ENCODE measurements around the gene IFT27. TPM values are rescaled to one million over a fixed set of nuclear protein-coding genes. Genes with fewer than 3 reads are reported as not detected.
A peak's percentile ranks its signal among the peaks of the same experiment; 100 is the strongest.

Gene IFT27
- total RNA-seq, 1 experiment from 2014 or later = 19.9 TPM

DNA sequence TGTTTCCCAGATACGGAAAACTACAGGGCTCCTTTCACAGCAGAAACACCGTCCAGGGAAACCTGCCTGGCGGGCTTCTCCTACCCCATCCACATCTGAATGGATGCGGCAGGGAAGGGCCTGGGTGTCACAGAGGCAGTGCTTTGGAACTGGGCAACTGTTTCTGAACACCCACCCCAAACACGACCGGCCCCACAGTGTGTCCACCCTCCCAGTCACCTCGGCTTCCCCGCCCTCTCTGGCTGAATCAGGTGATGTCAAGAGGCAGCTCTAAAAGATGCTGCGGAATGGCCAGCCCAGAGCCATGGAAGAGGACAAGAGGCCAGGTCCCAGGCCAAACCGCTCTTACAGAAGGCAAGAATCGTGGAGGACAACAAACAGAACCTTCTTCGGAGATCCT lies 22.0 kb downstream of the IFT27 start:
- intact Hi-C loops (cut with micrococcal nuclease) = no loop called here
- H3K27me3 ChIP-seq (ENCODE audit: low read length) = no peaks in the 10 kb centered on the region
- POLR2A ChIA-PET (ENCODE audit: unreplicated experiment) = no interaction called here

DNA sequence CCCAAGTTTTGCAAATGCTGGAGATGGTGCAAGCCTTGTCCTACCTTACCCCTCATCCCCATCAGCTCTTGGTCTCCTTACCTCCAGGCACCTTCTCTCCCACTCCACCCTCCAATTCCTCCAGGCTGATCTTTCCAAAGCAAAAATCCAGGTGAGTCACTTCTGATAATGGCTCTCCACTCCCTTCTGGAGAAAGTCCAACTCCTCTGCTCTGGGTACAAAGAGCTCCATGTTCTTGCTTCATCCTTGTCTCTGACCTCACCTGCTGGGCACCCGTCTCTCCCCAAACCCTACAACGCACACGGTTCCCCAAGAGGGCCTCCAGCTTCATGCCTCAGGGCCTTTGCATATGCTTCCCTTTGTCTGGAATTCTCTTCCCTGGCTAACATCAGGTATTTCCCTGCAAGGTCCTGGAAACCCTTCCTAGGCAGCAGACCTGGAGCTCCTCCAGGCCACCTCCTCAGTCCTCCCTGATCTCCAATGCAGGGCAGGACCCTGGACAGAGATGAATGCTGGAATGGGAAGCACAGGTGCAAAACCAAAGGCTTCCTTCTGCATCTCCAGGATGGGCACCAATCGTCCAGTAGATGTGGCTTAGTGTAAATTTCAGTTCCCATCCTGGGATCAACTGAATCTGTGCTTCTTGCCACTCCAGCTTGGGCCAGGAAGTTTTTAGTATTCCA lies 22.7 kb downstream of the IFT27 start:
- CTCF ChIA-PET = no interaction called here
- TF ChIP-seq EZH2 (IDR thresholded peaks at IDR 0.05; ENCODE audit: low read length, unreplicated experiment) = no peak
- TF ChIP-seq, protein P1, sequence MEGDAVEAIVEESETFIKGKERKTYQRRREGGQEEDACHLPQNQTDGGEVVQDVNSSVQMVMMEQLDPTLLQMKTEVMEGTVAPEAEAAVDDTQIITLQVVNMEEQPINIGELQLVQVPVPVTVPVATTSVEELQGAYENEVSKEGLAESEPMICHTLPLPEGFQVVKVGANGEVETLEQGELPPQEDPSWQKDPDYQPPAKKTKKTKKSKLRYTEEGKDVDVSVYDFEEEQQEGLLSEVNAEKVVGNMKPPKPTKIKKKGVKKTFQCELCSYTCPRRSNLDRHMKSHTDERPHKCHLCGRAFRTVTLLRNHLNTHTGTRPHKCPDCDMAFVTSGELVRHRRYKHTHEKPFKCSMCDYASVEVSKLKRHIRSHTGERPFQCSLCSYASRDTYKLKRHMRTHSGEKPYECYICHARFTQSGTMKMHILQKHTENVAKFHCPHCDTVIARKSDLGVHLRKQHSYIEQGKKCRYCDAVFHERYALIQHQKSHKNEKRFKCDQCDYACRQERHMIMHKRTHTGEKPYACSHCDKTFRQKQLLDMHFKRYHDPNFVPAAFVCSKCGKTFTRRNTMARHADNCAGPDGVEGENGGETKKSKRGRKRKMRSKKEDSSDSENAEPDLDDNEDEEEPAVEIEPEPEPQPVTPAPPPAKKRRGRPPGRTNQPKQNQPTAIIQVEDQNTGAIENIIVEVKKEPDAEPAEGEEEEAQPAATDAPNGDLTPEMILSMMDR (conservative IDR thresholded peaks at IDR 0.05; ENCODE audit: low read depth, low read length) = no peak
- Histone ChIP-seq H3K4me1 (ENCODE audit: insufficient read depth, low read length) (no peaks in the 10 kb centered on the region), H3K4me3 (ENCODE audit: low read length) (no peak overlapping the region), H2AFZ (ENCODE audit: low read length) (no peak overlapping the region), H3K27ac (ENCODE audit: low read length) (no peak overlapping the region), H3K79me2 (ENCODE audit: low read length) (no peaks in the 10 kb centered on the region), H3K9ac (ENCODE audit: low read length) (no peak overlapping the region), H3K4me2 (ENCODE audit: low read length) (no peak overlapping the region), H3K9me3 (ENCODE audit: low read length) (no peaks in the 10 kb centered on the region), H3K27me3 (ENCODE audit: low read length) (no peaks in the 10 kb centered on the region), H3F3A (ENCODE audit: low read length, unreplicated experiment) (no peaks in the 10 kb centered on the region), H4K20me1 (ENCODE audit: low read length) (no peaks in the 10 kb centered on the region), H3K36me3 (ENCODE audit: low read depth, low read length) (no peaks in the 10 kb centered on the region), H3K9me2 (replicated peaks; ENCODE audit: low read length) (no peaks in the 10 kb centered on the region)
- BruUV-seq (replicated peaks) = no TSS peak
- POLR2A ChIA-PET (ENCODE audit: unreplicated experiment) = no interaction called here
- ATAC-seq = no peak
- peak; percentile 33 for DNase-seq
- intact Hi-C loops (cut with micrococcal nuclease) = no loop called here

More for the DNA sequence above, 22.0 kb downstream of the IFT27 start:
- no peaks in the 10 kb centered on the region for H3K9me2 ChIP-seq (replicated peaks; ENCODE audit: low read length)
- CTCF ChIA-PET = no interaction called here
- no peak overlapping the region for H3K27ac ChIP-seq (ENCODE audit: low read length)
- no peaks in the 10 kb centered on the region for H3K9me3 ChIP-seq (ENCODE audit: low read length)
- BruUV-seq (replicated peaks) = no TSS peak
- H4K20me1 ChIP-seq (ENCODE audit: low read length) = no peaks in the 10 kb centered on the region
- DNase-seq = no peak
- H3K4me3 ChIP-seq (ENCODE audit: low read length) = no peak overlapping the region
- H3K36me3 ChIP-seq (ENCODE audit: low read depth, low read length) = no peaks in the 10 kb centered on the region
- no peak overlapping the region for H3K4me2 ChIP-seq (ENCODE audit: low read length)
- H3F3A ChIP-seq (ENCODE audit: low read length, unreplicated experiment) = no peaks in the 10 kb centered on the region
- TF ChIP-seq, protein P1 (conservative IDR thresholded peaks at IDR 0.05; ENCODE audit: low read depth, low read length) = no peak
- TF ChIP-seq EZH2phosphoT487 (IDR thresholded peaks at IDR 0.05; ENCODE audit: borderline replicate concordance, low read length) (no peak), EZH2 (IDR thresholded peaks at IDR 0.05; ENCODE audit: low read length, unreplicated experiment) (no peak)
- no peak overlapping the region for H3K9ac ChIP-seq (ENCODE audit: low read length)
- no peaks in the 10 kb centered on the region for H3K79me2 ChIP-seq (ENCODE audit: low read length)
- no peak for ATAC-seq
- H2AFZ ChIP-seq (ENCODE audit: low read length) = no peak overlapping the region
- no peaks in the 10 kb centered on the region for H3K4me1 ChIP-seq (ENCODE audit: insufficient read depth, low read length)

DNA sequence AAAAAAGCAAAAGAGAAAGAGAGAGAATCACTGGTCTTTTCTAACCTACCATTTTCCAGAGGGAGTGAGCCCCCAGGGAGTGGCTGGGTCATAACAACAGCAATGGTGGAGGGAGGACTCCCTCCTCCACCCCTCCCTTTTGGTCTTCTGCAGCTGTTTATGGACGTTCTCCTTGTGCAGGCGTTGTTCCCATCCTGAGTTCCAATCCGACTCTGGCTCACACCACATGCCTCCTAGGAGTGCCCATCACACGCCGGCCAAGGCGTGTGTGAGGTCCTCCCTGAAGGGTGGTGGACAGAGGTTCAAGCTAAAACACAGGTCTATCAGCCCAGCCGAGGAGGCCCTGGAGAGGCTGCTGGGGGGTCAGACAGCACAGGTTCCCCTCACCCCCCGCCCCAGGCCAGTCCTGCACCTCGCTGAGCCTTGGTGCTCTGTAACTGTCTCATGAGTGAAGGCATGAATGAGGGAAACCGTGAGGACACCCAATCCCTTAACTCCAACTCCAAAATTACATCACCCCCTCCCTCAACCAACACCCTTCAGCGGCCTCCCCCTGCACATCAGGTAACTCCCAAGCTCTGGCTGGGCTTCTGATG lies 29.4 kb downstream of the IFT27 start:
- Histone ChIP-seq H3K27ac (ENCODE audit: low read length) (no peak overlapping the region), H3K4me1 (ENCODE audit: insufficient read depth, low read length) (no peaks in the 10 kb centered on the region), H3K4me3 (ENCODE audit: low read length) (no peak overlapping the region), H3K4me2 (ENCODE audit: low read length) (no peak overlapping the region), H3K9ac (ENCODE audit: low read length) (no peak overlapping the region), H3K9me2 (replicated peaks; ENCODE audit: low read length) (no peaks in the 10 kb centered on the region), H3K79me2 (ENCODE audit: low read length) (no peaks in the 10 kb centered on the region), H3K9me3 (ENCODE audit: low read length) (no peaks in the 10 kb centered on the region), H3K27me3 (ENCODE audit: low read length) (no peaks in the 10 kb centered on the region), H2AFZ (ENCODE audit: low read length) (no peak overlapping the region), H3K36me3 (ENCODE audit: low read depth, low read length) (no peaks in the 10 kb centered on the region), H3F3A (ENCODE audit: low read length, unreplicated experiment) (no peaks in the 10 kb centered on the region), H4K20me1 (ENCODE audit: low read length) (no peaks in the 10 kb centered on the region)
- no peak for TF ChIP-seq EZH2phosphoT487 (IDR thresholded peaks at IDR 0.05; ENCODE audit: borderline replicate concordance, low read length)
- TF ChIP-seq, protein P1 (conservative IDR thresholded peaks at IDR 0.05; ENCODE audit: low read depth, low read length) = no peak
- no peak for TF ChIP-seq EZH2 (IDR thresholded peaks at IDR 0.05; ENCODE audit: low read length, unreplicated experiment)
- ATAC-seq (no peak), DNase-seq (no peak)
- ChIA-PET POLR2A (ENCODE audit: unreplicated experiment) (no interaction called here), CTCF (no interaction called here)
- BruUV-seq (replicated peaks) = no TSS peak
- intact Hi-C loops (cut with micrococcal nuclease) = no loop called here
